GF-D8 (cell line): ENCODE measurements around the gene LRRC10B.

Experiments
- DNase-seq: peaks from one replicate; lab custom pipeline; 2025; lab: John Stamatoyannopoulos, UW

LRRC10B gene

GRCh38 chr11:61486779-61487178, 21.8 kb upstream of the LRRC10B start:
- no peak for DNase-seq

GRCh38 chr11:61487342-61488025, 21.1 kb upstream of the LRRC10B start:
- DNase-seq, result no peak

GRCh38 chr11:61488651-61489291, 19.8 kb upstream of the LRRC10B start:
- DNase-seq, result no peak

- no peak for DNase-seq
Observed at GRCh38 chr11:61489833-61490721, 18.5 kb upstream of the LRRC10B start.

GRCh38 chr11:61491736-61492395, 16.7 kb upstream of the LRRC10B start:
- no peak for DNase-seq

- no peak for DNase-seq
Observed at GRCh38 chr11:61494381-61494961, 14.1 kb upstream of the LRRC10B start.

- no peak for DNase-seq
Observed at GRCh38 chr11:61495801-61496601, 12.5 kb upstream of the LRRC10B start.

- DNase-seq, result no peak
Observed at GRCh38 chr11:61496602-61497400, 11.7 kb upstream of the LRRC10B start.

GRCh38 chr11:61497473-61497872, 11.1 kb upstream of the LRRC10B start:
- DNase-seq, result no peak

GRCh38 chr11:61497876-61498275, 10.7 kb upstream of the LRRC10B start:
- no peak for DNase-seq

GRCh38 chr11:61498767-61499341, 9.7 kb upstream of the LRRC10B start:
- no peak for DNase-seq

GRCh38 chr11:61499816-61500491, 8.6 kb upstream of the LRRC10B start:
- DNase-seq, result no peak

GRCh38 chr11:61502522-61502921, 6.0 kb upstream of the LRRC10B start:
- no peak for DNase-seq

- no peak for DNase-seq
Observed at GRCh38 chr11:61503135-61503770, 5.3 kb upstream of the LRRC10B start.

GRCh38 chr11:61505106-61505505, 3.4 kb upstream of the LRRC10B start:
- DNase-seq, result no peak

- no peak for DNase-seq
Observed at GRCh38 chr11:61505640-61506155, 2.9 kb upstream of the LRRC10B start.

- DNase-seq, result no peak
Observed at GRCh38 chr11:61507012-61507768, 1.4 kb upstream of the LRRC10B start.
